ENCODE data around the gene MCU.
"Not testable (repeated sequence)": the region's sequence is repeated elsewhere in the genome, so short reads cannot be mapped to it uniquely, and the experiment has no call there.

The MCU gene

DNA sequence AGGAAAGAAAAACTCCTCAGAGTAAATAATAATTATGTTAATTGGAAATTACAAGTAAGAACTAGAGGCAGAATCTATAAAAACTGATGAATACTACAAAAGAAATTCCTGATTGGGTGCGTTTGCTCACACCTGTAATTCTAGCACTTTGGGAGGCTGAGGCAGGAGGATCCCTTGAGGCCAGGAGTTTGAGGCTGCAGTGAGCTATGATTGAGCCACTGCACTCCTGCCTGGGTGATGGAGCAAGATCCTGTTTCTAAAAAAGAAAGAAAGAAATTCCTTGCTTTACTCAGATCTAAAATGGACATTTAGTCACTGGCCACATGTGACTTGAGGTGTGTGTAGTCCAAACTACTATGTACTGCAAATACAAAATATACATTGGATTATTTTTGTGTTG, 42.0 kb downstream of the MCU start:
- DNase-seq, result no peak

DNA sequence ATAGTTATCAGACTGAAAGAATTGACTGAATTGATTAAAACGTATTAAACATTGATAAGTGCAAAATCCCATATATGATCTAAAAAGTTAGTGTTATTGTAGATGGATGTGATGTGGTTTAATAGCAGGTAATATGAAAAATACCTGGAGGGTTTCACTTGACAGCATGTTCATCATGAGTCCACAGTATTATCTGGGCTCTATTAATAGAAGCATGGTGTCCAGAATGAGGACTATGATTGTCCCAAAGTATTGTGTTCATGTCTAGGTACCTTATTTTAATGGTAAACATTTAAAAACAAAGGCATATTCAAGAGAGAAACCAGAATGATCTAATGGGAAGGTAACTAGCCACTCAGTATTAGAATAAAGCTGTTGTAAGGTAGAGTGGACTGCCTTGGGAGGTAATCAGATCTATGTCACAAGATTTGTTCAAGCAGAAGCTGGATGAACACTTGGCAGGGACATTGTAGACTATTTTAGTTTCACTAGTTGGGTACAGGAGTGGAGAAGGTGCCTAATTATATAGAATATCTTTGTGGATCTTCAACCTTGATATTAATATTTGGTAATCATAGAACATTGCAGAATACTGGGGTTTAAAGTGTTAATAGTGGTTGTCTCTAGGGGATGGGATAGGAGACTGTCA, 43.5 kb downstream of the MCU start:
- DNase-seq, result no peak

DNA sequence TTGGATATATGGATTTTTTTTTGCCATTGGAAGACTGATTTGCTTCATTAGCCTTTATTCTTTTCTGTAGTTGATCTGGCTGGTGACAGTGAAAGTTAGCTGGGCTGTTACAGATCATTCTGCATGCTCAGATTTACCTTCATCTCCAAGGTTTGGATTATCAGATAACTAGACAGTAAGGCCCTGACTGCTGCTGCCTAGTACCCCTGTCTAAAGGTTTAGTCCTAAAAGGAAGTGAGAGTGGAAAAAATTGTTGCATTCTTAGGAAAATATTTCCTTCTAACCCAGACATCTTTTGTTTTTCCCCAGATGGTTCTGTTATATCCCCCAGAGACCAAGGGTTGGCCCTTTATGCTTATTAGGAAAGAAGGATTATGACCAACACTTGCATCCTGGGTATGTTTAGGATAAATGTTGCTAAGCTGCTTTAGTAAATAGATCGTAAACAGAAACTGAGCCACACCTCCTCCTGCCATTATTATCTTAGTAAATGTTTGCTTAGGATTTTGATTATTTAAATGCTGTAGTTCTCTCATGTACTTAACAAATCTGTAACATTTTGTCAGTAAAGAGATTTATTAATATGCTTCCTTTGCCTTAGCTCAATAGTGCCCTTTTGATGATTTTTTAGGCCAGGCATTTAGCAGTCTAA, 44.4 kb downstream of the MCU start:
- DNase-seq, result peak; percentile 3

DNA sequence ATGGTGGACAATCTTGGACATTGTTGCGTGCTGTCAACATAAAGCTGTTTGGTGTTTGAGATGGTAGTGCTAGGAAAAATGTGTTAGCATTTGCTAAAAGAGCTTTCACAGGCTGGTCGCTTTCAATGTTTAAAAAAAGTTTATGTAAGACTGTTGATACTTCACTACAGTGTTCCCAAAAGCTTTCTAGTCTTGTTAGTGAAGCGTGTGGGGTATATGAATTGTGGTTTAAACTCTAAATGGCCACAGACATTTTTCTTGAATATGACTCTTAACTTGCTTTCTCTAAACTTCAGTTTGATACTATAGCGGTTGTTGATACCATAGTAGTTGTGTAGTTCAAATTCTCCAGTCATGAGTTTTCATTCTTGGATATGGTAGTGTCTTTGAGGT, 44.9 kb downstream of the MCU start:
- no peak for DNase-seq

DNA sequence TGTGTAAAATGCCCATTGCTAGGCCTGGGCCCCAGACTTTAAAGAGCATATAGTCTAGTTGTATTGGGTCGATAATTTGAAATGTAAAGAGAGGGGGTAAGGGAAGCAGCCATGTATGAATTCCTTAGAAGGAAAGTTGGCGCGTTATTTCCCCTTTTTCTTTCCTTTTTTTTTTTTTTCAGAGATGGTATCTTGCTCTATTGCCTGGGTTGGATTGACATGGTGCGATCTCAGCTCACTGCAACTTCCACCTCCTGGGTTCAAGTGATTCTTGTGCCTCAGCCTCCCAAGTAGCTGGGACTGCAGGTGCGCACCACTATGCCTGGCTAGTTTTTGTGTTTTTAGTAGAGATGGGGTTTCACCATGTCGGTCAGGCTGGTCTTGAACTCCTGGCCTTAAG, 45.4 kb downstream of the MCU start:
- DNase-seq, result not testable (repeated sequence)

DNA sequence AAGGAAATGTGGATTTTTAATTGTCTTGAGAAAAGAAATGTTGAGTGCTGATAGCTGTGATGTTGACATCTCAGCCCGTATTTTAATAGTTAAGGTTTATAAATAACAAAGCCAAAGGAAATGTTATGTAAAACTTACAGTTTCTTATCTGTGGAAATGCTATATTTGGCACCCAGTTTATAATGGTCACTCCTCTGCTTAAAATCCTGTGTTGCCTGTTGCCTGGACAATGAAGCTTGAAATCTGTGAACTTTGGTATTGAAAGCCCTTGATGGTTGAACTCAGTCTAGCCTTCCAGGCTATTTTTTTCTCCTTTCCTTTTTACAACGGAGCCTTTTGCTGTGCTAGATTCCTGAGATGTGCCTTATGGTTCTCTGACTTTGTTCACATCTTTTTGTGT, 46.5 kb downstream of the MCU start:
- DNase-seq, result no peak

DNA sequence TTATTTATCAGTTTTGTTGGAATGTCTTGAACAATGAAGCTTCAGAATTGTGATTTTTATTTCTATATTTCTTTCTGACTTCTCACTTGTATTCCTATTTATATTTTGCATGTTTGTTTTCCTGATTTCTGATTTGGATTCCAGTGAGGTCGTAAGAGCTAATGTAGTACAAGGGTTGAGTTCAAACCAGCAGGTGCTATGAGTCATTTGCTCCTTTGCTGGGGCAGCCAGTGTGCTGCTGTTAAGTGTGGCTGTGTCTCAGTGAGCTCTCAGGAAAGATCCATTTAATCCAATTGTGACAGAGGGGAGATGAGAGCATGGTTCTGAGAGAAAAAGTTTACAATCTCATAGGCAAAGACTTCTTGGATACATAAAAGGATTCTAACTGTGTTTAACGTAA, 48.6 kb downstream of the MCU start:
- no peak for DNase-seq

DNA sequence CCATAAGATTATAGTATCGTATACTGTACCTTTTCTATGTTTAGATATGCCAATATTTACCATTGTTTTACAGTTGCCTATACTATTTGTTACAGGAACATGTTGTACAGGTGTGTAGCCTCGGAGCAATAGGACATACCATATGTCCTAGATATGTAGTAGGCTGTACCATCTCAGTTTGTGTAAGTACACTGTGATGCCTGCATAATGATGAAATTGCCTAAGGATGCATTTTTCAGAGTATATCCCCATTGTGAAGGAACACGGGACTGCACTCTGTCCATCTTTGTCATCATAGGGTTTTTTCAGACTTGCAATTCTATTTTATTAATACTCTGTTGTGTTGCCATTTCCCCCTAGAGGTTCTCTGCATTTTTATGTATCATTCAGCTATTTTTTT, 50.1 kb downstream of the MCU start:
- no peak for DNase-seq

DNA sequence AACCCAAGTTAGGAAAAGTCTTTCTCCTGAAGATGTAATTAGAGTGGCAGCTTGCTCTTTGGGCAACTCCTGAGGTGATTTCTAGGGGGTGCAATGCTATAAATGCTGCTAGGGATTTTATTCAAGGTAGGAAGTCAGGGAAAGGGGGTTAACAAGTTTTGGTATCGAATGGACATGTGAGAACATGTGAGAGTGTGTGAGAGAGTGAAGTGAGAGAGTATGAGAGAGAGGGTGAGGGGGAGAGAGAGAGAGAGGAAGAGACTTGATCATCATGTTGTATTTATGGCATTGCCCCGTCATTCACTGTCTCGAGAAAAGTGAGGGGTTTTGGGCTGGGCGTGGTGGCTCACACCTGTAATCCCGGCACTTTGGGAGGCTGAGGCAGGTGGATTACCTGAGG, 50.9 kb downstream of the MCU start:
- no peak for DNase-seq

DNA sequence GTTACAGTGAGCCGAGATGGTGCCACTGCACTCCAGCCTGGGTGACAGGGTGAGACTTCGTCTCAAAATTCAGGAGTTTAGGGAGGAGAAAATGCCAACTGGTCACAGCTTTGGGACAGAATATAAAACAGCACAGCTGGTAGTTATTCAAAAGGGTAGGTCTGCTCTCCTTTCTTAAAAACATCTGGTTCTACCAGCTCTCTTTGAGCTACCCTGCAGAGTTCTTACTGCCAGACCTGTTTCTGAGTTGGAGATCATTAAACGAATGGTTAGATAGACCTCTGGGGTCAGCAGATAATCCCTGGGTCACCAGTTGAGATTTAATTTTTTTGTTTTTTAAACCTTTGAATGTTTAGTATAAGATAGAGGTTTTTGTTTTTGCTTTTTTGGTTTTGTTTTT, 52.6 kb downstream of the MCU start:
- no peak for DNase-seq

DNA sequence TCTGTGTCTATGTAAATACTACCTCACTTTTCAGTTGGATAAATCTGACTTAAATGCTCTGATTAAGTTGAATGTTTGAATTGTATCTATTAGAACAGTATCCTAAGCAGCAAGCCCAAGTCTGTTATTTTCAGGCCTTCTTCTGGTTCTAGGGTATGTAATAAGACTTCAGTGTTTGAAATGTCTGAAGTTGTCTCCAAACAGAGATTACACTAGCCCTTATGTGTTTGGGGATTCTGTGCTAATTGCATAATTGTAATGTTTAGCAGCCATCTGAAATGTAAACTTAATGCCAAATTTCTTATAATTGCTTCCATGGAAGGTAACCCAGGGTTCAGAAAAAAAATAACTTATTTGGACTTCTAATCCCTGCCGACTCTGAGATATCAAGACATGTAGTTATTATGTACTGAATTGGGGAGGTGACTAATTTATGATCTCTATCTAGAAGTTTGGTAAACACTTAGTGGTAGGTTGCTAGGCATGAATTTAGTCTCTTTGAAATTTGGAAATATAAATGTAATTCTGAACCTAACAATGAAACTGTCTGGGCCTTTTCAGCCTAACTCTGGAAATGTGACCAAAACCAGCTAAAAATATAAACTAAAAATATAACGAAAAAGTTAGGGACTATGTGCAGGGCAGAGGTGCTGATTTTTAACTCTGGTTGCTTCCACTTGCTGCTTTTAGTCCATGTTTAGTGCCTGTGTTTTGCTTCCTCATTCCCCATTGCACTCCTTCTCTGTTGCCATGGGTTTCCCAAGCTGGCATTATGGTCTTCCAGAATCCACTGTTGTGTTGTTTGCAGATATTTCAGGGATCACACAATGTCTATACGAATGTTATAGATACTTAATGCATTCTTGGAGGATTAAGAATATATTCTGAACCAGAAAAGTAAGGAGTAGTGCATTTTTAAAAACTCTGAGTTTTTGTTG, 54.8 kb downstream of the MCU start:
- no peak for DNase-seq

DNA sequence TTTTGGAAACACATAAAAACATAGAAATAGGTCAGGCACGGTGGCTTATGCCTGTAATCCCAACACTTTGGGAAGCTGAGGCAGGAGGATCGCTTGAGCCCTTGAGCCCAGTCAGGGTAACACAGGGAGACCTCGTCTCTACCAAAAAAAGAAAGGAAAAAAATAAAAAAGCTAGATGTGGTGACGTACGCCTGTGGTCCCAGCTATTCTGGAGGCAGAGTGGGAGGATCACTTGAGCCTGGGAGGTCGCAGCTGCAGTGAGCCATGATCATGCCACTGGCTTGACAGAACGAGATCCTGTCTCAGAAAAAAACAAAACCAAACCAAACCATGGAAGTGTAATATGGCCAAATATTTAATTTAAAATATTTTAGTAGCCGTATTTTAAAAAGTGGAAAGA, 55.6 kb downstream of the MCU start:
- DNase-seq, result no peak

DNA sequence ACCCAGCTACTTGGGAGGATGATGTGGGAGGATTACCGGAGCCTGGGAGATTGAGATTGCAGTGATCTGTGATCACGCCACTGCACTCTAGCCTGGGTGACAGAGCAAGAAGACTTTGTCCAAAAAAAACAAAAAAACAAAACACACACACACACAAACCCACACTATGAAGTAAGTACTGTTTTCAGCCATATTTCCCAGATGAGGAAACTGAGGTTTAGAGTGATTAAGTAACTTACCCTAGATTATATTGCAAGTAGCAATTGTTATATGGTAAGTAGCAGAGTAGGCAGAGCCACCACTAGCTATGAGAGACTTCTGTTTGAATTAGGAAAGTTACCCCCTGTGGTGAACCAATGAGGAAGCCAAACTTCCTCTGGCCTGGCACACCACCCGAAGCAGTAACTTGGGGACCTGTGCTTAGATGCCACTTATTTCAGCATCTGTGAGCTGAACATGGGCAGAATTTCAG, 61.9 kb downstream of the MCU start:
- no peak for DNase-seq

DNA sequence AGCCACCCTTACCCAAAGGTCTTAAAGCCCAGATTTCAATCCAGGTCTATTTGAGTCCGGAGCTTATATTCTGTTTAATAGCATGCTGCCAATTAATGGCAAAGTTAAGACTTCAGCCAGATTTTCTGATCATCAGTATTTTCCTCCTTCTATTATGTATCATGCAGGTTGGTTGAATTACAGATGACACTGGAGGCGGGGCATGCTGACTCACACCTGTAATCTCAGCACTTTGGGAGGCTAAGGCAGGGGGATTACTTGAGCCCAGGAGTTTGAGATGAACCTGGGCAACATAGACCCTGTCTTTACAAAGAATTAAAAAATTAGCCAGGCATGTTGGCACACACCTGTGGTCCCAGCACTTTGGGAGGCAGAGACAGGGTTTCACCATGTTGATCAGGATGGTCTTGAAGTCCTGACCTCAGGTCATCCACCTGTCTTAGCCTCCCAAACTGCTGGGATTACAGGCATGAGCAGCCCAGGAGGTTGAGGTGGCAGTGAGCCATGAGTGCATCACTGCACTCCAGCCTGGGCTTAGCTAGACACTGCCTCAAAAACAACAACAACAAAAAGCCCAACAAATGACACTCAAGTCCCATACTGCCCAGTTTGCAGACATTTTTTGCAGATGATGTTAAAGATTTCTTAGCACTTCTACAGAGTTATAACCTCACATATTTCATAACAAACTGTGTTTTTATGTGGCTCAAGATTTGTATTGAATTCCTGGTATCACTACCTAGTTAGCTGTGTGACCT, 62.5 kb downstream of the MCU start:
- DNase-seq, result no peak

DNA sequence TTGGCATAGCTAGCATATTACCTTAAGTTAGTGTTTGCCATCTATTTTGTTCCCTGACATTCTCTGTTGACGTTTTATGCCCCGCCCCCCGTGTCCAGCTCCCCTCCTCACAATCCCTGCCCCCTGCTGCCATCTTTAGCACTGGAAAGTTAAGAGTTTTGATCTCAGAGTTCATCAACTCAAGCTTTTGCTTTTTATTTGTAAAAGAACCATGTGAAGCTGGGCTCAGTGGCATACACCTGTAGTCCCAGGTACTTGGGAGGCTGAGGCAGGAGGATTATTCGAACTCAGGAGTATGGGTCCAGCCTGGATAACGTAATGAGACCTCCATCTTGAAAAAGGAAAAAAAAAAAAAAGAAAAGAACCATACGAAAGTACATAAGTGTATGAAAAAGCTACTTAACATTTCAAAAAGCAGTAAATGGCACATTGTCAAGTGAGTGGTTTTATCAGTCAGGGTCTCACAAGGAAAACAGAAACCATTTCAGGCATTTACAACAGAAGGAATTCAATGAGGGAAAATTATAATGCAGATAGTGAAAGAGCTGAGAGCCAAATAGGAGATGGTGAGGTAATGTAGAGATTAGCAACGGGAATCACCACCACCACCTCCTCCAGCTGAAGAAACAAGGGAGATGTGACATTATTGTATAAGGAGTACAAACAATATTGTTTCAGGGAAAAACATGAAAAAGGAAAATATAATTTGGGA, 64.9 kb downstream of the MCU start:
- DNase-seq, result no peak

DNA sequence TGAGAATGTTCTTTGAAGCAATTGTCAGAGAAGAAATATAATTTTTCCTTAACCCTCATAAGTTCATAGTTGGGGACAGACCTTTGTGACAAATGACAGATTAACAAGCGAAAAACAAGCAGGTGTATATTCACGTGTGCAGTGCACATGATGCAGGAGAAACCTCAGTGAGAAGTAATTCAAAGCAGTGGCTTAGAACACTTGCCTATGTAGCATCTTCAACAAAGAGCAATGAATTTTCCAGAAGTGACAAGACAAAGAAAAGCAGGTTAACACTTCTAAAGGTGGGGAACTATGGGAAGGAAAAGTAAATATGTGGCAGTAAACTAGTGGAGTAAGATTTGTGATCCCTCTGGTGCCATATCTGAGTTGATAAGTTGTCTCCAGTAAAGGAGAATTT, 65.8 kb downstream of the MCU start:
- DNase-seq, result no peak

DNA sequence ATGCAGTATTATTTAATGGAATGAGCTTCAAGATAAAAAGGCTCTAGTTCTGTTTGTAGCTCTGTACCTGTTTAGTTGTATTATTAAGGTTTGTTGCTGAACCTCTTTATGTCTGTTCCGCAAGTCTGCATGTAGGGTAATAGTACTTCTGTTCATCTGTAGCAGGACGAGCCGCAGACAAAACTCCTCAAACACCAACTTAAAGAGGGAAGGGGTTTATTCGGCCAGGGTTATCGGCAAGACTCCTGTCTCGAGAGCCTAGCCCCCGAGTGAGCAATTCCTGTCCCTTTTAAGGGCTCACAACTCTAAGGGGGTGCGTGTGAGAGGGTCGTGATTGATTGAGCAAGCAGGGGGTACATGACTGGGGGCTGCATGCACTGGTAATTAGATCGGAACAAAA, 67.0 kb downstream of the MCU start:
- not testable (repeated sequence) for DNase-seq

DNA sequence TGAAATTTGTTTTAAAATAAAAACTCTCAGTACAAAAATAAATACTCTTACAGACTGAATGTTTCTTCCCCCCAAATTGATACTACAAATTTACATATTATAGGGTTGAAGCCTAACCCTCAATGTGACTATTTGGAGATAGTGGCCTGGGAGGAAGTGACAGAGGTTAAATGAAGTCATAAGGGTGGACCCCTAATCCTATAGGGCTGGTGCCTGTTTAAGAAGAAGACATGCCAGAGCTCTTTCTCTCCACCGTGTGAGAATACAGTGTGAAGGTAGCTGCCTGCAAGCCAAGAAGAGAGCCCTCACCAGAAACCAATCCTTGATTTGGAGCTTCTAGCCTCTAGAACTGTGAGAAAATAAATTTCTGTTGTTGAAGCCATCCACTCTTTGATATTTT, 67.6 kb downstream of the MCU start:
- DNase-seq, result no peak

DNA sequence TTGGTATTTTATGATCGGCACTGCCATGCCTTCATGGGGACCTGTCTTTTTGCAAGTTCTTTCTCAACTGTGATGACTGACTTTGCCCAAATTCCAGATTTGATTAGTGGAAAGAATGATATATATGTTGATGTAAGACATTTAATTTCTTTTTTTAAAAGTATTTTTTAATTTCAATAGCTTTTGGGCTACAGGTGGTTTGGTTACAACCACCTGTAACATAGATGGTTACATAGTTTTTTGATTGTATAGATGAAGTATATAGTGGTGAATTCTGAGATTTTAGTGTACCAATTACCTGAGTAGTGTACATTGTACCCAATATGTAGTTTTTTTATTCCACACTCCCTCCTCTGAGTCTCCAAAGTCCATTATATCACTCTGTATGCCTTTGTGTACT, 69.6 kb downstream of the MCU start:
- DNase-seq, result no peak

DNA sequence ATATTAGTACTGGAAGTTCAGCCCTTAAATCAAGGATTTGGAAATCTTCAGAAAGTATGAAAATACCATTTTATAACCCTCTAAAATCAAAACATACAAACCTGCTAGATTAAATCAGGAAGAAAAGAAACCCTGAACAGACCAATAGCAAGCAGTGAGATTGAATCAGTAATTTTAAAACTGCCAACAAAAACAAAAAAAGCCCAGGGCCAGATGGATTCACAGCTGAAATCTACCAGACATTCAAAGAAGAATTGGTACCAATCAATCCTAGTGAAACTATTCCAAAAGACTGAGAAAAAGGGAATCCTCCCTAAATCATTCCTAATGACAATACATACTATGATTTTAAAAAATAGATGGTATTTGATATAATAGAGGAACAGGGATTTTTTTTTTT, 70.1 kb downstream of the MCU start:
- DNase-seq, result no peak

DNA sequence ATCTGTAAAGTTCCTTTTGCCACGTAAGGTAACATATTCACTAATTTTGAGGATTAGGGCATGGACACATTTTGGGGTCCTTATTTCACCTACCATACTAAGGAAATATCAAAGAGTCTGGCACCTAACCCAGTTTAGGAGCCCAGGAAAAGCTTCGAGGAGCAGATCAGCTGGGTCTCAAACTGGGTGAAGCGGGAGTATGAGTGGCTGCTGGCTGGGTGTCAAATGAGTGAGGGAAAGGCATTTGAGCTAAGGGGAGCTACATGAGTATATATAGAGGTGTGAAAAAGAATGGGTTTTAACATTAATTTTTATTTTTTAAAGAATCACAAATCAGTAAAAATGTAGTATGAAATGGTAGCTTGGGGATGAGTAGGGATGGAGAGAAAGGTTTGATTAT, 71.3 kb downstream of the MCU start:
- DNase-seq, result no peak

DNA sequence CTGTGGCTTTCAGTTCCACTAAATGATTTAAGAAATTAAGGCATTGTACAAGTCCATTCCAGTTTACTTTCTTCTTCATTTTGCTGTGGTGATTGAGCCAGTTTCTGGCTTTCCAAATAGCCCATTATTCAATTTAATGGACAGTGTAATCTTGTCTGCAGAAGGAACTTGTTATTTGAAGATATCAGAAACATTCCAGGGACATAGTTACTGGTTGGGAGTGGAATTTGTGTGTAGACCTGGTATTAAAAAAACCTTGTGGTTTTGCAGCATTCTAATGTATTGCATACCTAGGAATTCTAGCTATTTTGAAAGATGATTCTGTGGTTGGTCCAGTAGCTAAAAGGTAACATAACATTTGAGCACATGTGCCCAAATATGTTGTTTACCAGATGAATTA, 72.2 kb downstream of the MCU start:
- no peak for DNase-seq
